C4-2B (cell line): ENCODE results near the gene MVB12B.

Experiments used
- CTCF ChIP-seq: fragments of 450-650 bp; conservative IDR thresholded peaks from 2 replicates; pipeline ENCODE4 v1.5.1; 2017; ENCODE audit warnings: mild to moderate bottlenecking
- ZFX ChIP-seq: fragments of 450-650 bp; IDR thresholded peaks from 2 replicates; pipeline ENCODE4 v1.6.1; 2017

- TF ChIP-seq CTCF: no peak
- no peak for TF ChIP-seq ZFX
These were observed 192.1 kb downstream of the MVB12B start for GRCh38 chr9:126518763-126519162.
